HG02852 (cell line): ENCODE measurements around the gene KLF3.

Source experiments
- ATAC-seq: cut with Tn5 transposase; IDR thresholded peaks from one replicate; pipeline ENCODE4 v1.9.1; 2021; ENCODE audit warnings: mild to moderate bottlenecking, moderate library complexity; ENCODE audit not compliant: unreplicated experiment

KLF3 gene

GRCh38 chr4:38673130-38673978 lies 9.4 kb downstream of the KLF3 start:
- no peak for ATAC-seq

- ATAC-seq = no peak
These were observed 10.5 kb downstream of the KLF3 start for GRCh38 chr4:38674258-38675144.

DNA sequence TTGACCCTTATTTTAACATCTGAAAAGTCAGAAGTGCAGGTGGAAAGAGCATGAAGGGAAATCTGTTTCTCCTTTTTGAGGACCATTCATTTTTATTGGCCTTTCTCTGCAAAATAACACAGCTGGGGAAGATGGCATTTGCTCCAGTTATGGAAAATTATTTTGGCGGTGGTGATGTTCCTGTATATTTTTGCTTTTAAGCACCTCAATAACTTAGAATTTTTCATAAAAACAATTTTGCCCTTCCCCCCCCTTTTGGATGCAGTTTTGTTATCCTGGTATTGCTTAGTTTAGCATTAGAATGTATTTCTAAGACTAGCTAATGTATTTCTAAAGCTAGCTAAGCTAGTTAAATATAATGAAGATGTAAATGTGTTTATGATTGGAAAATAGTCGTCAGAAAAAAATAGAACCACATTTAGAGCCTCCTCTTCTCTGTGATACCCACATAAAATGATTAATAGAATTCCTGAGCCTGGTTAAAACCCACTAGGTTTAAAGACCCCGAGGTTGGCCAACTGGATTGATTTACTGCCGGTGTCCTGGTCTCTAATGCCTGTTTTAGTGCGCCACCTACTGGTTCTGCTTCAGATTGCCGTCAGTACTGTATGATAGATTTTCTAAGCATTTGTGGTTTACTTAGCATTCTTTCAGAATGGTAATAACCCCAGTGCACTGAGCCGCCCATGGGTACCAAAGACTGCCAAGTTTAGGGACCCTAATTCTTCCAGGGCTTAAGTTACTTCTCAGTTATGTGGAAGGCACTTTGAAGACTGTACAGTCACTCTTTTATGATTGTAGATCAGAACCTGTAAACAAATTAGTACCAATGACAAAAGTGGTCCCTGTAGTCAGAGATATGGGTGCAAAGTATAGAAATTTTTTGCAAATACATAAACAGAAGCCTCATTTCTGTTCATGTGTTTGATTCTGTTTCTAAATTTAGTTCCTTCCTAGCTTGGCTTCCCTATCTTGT lies 11.4 kb downstream of the KLF3 start:
- ATAC-seq = peak; percentile 46

DNA sequence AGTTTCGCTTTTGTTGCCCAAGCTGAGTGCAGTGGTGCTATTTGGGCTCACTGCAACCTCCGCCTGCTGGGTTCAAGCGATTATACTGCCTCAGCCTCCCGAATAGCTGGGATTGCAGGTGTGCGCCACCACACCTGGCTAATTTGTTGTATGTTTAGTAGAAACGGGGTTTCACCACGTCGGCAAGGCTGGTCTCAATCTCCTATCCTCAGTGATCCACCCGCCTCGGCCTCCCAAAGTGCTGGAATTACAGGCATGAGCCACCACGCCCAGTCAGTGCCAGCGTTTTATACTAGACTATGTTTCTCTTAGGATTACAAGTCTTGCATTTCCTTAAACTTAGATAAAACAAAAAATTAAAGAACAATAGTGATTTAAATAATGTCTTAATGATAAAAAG lies 13.0 kb downstream of the KLF3 start:
- ATAC-seq = no peak

- no peak for ATAC-seq
These were observed 13.4 kb downstream of the KLF3 start for GRCh38 chr4:38677441-38677840.

DNA sequence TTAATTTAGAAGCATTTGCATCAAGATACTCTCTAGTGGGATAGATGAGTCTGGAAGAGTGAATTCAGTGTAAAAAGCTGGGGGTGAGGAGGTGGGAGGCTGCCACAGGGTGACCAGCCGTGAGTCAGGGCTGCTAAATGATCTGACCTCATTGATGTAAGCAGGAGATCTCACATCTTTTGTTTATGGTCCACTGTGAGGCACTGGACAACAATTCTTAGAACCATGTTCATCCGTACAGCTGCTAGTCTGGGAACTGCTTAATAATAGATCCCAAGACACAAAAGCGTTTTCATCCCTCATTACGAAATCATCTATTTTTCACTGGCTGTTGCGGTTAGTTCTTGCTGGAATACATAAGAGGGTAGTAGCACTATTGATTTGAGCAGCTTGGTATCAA lies 14.1 kb downstream of the KLF3 start:
- ATAC-seq = no peak

GRCh38 chr4:38679921-38680320 lies 15.9 kb downstream of the KLF3 start:
- ATAC-seq = no peak

DNA sequence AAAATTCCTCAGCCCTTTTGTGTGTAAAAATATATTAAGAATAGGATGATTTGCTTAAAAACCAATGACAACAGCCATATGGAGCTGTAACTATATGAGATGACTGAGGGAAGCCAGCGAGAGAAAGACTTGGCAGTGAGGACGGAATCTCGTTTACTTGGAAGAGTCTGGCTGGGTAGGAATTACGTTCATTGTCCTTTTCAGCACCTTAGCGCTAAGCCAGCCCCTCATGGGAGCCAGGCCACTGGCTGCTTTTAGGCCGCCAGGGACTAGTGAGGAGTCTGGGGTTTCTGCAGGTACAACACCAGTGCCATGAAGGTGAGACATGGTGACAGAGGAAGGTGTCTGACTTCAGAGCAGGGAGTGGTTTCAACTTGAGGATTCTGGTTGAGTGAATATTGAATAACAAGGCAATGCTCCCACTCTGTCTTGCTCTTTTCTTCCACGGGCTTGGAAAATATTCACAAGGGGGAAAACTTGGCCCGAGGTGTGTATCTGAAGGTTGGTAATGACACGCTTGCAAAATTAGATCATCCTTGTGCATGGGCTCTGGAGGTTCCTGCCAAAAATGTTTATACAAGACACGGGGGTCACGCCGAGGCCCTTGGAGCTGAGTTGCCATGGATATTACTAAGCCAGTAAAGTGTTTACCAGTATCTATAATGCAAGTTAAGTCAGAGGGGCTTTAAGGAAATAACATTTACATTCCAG lies 17.4 kb downstream of the KLF3 start:
- ATAC-seq = no peak

DNA sequence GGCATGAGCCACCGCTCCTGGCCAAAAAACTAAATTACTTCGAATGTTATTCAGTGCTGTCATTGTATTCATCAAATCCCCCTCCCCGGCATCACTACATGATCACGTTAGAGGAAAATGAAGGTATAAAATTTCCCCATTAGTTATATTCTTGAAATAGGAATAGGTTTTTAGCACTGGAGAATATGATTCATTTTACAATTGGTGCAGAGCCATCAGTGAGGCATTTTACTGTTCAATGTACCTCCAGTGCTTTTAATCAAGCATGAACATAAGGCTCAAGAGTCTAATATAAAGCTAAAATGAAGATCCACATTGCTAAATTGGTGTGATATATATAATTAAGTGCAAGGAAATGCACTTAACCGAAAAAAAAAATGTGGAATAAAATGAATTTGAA lies 18.3 kb downstream of the KLF3 start:
- no peak for ATAC-seq

- ATAC-seq = no peak
These were observed 19.3 kb downstream of the KLF3 start for GRCh38 chr4:38683276-38683675.

- ATAC-seq = peak; percentile 44
These were observed 20.3 kb downstream of the KLF3 start for GRCh38 chr4:38684271-38684670.

DNA sequence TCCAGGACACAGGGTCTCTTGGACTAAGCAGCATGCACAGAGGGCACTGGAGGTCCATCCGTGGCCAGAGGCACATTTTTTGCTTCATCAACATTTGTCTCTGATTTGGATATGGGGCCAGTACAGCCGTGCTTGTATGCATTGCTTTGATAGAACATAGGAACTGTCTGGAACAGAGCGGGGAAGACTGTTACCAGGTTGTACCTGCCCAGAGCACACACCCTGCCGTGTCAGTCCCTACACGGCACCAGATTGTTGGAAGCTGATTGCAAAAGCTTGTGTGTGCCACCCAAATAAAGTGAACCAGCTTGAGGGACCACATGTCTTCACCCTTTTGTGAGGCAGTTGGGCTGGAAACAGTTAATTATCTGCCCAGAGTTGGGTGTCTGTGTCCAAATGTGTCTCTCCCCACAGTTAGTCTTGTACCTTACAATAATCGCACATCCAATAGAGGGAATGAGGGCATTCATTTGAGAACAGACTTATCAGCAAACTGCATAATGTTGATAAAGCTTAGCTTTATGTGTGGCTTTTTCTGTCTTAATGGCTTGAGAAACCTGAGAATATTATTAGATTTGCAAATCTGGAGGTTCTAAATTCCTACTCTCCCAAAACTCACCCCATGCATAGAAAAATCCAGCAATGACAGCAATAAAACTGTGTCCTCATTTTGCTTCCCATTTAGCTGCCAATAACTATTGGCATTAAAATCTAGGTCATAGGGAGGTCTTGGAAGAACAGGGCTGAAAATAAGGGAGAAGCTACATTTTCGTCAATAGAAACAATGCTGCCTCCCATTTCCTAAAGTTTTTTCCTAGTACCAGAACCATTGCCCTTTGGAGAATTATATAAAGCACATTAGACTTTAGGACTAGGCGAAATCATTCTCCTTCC lies 21.2 kb downstream of the KLF3 start:
- no peak for ATAC-seq

DNA sequence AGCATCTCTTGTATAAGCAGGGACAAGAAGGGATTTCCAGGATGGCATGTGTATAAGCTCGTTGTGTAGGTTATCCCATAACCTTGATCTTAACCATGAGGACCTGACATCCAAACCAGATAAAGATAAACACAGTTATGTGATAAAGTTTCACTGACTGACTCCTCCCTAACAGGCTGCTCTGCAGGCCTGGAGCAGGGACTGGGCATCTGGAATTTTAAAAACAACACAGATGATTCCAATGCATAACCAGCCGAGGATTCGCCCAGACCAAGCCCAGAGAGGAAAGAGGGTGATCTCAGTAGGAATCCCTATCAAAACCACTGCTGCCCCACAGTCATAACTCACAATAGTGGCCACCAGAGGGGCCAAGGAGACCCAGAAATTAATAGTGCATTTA lies 22.7 kb downstream of the KLF3 start:
- ATAC-seq = no peak

- ATAC-seq = no peak
These were observed 23.6 kb downstream of the KLF3 start for GRCh38 chr4:38687571-38688011.

DNA sequence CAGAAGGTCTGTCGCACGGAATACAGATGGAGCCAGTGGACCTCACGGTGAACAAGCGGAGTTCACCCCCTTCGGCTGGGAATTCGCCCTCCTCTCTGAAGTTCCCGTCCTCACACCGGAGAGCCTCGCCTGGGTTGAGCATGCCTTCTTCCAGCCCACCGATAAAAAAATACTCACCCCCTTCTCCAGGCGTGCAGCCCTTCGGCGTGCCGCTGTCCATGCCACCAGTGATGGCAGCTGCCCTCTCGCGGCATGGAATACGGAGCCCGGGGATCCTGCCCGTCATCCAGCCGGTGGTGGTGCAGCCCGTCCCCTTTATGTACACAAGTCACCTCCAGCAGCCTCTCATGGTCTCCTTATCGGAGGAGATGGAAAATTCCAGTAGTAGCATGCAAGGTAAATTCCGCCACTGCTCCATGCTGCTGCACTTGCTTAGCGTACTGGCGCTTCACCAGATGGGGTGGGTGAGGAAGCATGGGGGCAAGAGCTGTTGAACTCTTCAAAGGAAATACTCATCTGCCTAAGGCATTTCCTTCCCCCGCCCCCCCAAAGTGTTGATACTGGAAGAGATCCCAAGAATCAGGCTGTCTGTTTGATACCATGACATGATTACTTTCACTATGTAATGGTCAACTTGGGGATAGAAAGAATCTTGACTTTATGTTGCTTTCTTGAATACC lies 24.8 kb downstream of the KLF3 start:
- ATAC-seq = no peak

DNA sequence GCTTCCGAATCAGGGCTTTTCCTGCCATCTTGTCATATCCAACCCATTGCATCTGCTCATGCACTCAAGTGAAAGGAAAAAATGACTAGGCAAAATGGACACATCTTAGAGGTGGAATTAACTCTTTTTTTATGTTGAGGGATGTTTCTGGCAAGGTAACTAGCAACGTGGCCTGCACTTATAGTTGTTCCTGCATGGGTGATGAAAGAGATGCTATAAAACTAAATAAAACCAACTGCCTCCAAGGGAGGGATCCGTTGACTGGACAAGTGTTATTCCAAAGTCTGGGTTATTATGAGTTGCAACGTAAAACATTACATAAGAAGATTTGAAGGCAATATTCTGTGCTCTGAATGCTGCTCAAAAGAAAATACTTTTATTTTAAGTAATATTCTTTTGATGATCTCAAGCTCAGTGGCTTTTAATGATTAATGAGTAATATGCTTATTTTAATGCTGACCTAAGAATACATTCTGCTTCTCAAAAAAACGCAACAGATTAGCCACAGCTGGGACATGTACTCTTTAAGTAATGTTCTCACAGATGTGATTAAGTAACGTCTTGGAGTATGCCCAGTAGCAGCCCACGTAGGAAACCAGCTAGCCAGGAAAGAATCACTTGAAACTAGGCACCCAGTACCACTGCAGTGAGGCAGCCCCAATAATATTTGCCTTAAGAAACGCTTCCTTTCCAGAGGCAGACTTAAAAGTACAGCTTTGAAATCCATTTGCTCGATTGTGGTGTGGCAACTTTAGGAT lies 27.4 kb downstream of the KLF3 start:
- ATAC-seq = no peak

GRCh38 chr4:38692421-38692820 lies 28.4 kb downstream of the KLF3 start:
- ATAC-seq = no peak

DNA sequence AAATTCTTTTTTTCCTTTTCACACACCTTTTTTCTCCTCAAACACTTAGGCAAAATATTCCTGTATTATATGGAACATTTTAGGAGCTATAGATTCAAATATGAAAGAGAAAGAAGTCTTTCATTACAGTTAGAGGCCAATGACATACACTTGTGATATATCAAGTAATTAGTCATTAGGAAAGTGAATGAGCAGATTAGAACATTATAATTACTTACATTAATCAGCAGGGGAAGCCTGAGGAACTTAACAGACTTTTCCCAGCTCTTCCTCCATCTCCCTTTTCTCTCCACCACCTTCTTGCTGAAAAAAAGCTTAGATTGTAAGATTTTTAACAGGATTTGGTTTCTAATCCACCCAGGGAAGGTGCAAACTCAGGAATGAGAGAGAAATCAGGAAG lies 29.6 kb downstream of the KLF3 start:
- no peak for ATAC-seq
